ENCODE results near the gene ACTL10. TPM values are rescaled to one million over a fixed set of nuclear protein-coding genes. Genes with fewer than 3 reads are reported as not detected.

The ACTL10 gene
- total and polyA plus RNA-seq, 2 experiments from 2014 or later = 0.71 to 1.9 TPM

- H3K9me2 ChIP-seq (ENCODE audit: insufficient read depth) = no peaks in the 10 kb centered on the region
- Mint-ChIP-seq H3K36me3 (ENCODE audit: low read depth) (peaks cover 53% of the 10 kb centered on the region), H3K9me3 (no peaks in the 10 kb centered on the region; the same call in 2 of the 3 replicates), H3K4me1 (peaks cover 33% of the 10 kb centered on the region), H3K4me3 (peak overlapping the region; percentile 89), H3K27me3 (ENCODE audit: insufficient read depth, low read depth, poor library complexity) (peaks cover 24% of the 10 kb centered on the region), H3K27ac (no peak overlapping the region)
- H2AFZ ChIP-seq = no peak overlapping the region
- H3K4me1 ChIP-seq (ENCODE audit: insufficient read depth) = peaks cover 19% of the 10 kb centered on the region
- peak overlapping the region; percentile 95 for H3K4me2 ChIP-seq
- ATAC-seq (no peak), DNase-seq (ENCODE audit: low spot score) (no peak)
- H4K20me1 ChIP-seq (replicated peaks; ENCODE audit: insufficient read depth) = peaks cover 9% of the 10 kb centered on the region
- TF ChIP-seq ZNF114 (CRISPR knock-in tag; IDR thresholded peaks at IDR 0.05) (no peak), ZNF331 (CRISPR knock-in tag; IDR thresholded peaks at IDR 0.05; ENCODE audit: low read depth) (no peak), ZNF462 (CRISPR knock-in tag; IDR thresholded peaks at IDR 0.05) (no peak), JUNB (IDR thresholded peaks at IDR 0.05; ENCODE audit: unreplicated experiment) (no peak)
- H3K36me3 ChIP-seq (ENCODE audit: insufficient read depth) = peaks cover 4% of the 10 kb centered on the region
- no peaks in the 10 kb centered on the region; the same call in 1 of the 2 replicates for H3K79me2 ChIP-seq (replicated peaks; ENCODE audit: insufficient read depth)
- 0 out of 2 replicates have a peak, but pooled peaks cover 5% of the 10 kb centered on the region for H3K27me3 ChIP-seq (ENCODE audit: insufficient read depth)
- no peak overlapping the region for H3K27ac ChIP-seq (ENCODE audit: low read depth)
- peaks cover 15% of the 10 kb centered on the region; the same call in 1 of the 2 replicates for H3F3A ChIP-seq (replicated peaks; ENCODE audit: low read depth)
- H3K4me3 ChIP-seq = peak overlapping the region; percentile 78
Observed at GRCh38 chr20:33673114-33673409, 6.3 kb downstream of the ACTL10 start.

- Histone ChIP-seq H3K36me3 (ENCODE audit: insufficient read depth) (peaks cover 4% of the 10 kb centered on the region), H3K27me3 (ENCODE audit: insufficient read depth) (no peaks in the 10 kb centered on the region), H3K4me2 (peak overlapping the region; percentile 95), H3K27ac (ENCODE audit: low read depth) (no peak overlapping the region), H4K20me1 (replicated peaks; ENCODE audit: insufficient read depth) (peaks cover 6% of the 10 kb centered on the region; the same call in 1 of the 2 replicates), H3F3A (replicated peaks; ENCODE audit: low read depth) (peaks cover 15% of the 10 kb centered on the region; the same call in 1 of the 2 replicates), H3K9me2 (ENCODE audit: insufficient read depth) (no peaks in the 10 kb centered on the region), H3K4me3 (peak overlapping the region; percentile 78), H3K79me2 (replicated peaks; ENCODE audit: insufficient read depth) (no peaks in the 10 kb centered on the region; the same call in 1 of the 2 replicates), H3K4me1 (ENCODE audit: insufficient read depth) (peaks cover 19% of the 10 kb centered on the region), H2AFZ (peak overlapping the region; percentile 83; the same call in 1 of the 2 replicates)
- peaks cover 24% of the 10 kb centered on the region for H3K27me3 Mint-ChIP-seq (ENCODE audit: insufficient read depth, low read depth, poor library complexity)
- H3K4me1 Mint-ChIP-seq = peaks cover 33% of the 10 kb centered on the region
- H3K9me3 Mint-ChIP-seq = no peaks in the 10 kb centered on the region; the same call in 2 of the 3 replicates
- H3K4me3 Mint-ChIP-seq = peak overlapping the region; percentile 89
- H3K36me3 Mint-ChIP-seq (ENCODE audit: low read depth) = peaks cover 53% of the 10 kb centered on the region
- peak overlapping the region; percentile 50 for H3K27ac Mint-ChIP-seq
- ATAC-seq (peak; percentile 13), DNase-seq (ENCODE audit: low spot score) (no peak)
- TF ChIP-seq EZH2 (IDR thresholded peaks at IDR 0.05; ENCODE audit: low read depth, unreplicated experiment) (no peak), JUNB (IDR thresholded peaks at IDR 0.05; ENCODE audit: unreplicated experiment) (no peak), ZNF114 (CRISPR knock-in tag; IDR thresholded peaks at IDR 0.05) (no peak), ZNF331 (CRISPR knock-in tag; IDR thresholded peaks at IDR 0.05; ENCODE audit: low read depth) (no peak), STAT1 (IDR thresholded peaks at IDR 0.05; ENCODE audit: unreplicated experiment) (no peak)
- TF ChIP-seq, protein P1, sequence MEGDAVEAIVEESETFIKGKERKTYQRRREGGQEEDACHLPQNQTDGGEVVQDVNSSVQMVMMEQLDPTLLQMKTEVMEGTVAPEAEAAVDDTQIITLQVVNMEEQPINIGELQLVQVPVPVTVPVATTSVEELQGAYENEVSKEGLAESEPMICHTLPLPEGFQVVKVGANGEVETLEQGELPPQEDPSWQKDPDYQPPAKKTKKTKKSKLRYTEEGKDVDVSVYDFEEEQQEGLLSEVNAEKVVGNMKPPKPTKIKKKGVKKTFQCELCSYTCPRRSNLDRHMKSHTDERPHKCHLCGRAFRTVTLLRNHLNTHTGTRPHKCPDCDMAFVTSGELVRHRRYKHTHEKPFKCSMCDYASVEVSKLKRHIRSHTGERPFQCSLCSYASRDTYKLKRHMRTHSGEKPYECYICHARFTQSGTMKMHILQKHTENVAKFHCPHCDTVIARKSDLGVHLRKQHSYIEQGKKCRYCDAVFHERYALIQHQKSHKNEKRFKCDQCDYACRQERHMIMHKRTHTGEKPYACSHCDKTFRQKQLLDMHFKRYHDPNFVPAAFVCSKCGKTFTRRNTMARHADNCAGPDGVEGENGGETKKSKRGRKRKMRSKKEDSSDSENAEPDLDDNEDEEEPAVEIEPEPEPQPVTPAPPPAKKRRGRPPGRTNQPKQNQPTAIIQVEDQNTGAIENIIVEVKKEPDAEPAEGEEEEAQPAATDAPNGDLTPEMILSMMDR (conservative IDR thresholded peaks at IDR 0.05; ENCODE audit: low read depth in 2 of 2) = no peak
Observed at GRCh38 chr20:33673410-33674293, 6.9 kb downstream of the ACTL10 start.

All from GM23338 (cell line).